Activated naive CD4-positive, alpha-beta T cell treated with anti-CD3 and anti-CD28 coated beads for 36 hours (primary cell): ENCODE measurements around the gene STXBP6. TPM values are rescaled to one million over a fixed set of nuclear protein-coding genes. Genes with fewer than 3 reads are reported as not detected.
"Not testable (repeated sequence)": the region's sequence is repeated elsewhere in the genome, so short reads cannot be mapped to it uniquely, and the experiment has no call there.

Source experiments
- CTCF ChIA-PET: fragments of 350-600 bp; sonication (Branson Sonifier 250); formaldehyde crosslinking; loops from one replicate; lab custom pipeline; 2021; ENCODE audit warnings: antibody characterized with exemption; lab: Charles Lee
- DNase-seq: peaks from one replicate; pipeline ENCODE4 v3.0.0-alpha.2; 2020
- H3K27ac Mint-ChIP-seq: one replicate; pipeline ENCODE4 v1.8.0; 2021; ENCODE audit warnings: mild to moderate bottlenecking, mixed read lengths
- H3K27me3 Mint-ChIP-seq: one replicate; pipeline ENCODE4 v1.8.0; 2021; ENCODE audit warnings: low read depth, mixed read lengths
- H3K36me3 Mint-ChIP-seq: one replicate; pipeline ENCODE4 v1.8.0; 2021; ENCODE audit warnings: low read depth, mixed read lengths
- H3K4me1 Mint-ChIP-seq: one replicate; pipeline ENCODE4 v1.8.0; 2021; ENCODE audit warnings: low read depth, mixed read lengths
- H3K4me3 Mint-ChIP-seq: one replicate; pipeline ENCODE4 v1.8.0; 2021; ENCODE audit warnings: mild to moderate bottlenecking, moderate library complexity, mixed read lengths
- H3K9me3 Mint-ChIP-seq: one replicate; pipeline ENCODE4 v1.8.0; 2021; ENCODE audit warnings: mixed read lengths
- intact Hi-C: fragments of 100-400 bp; cut with micrococcal nuclease; formaldehyde crosslinking; loops from one replicate; pipeline ENCODE4 v1.15.1; 2023
- total RNA-seq, 2 experiments: library from RNA; stranded (reverse); gene quantifications; one replicate each; pipeline ENCODE4 v1.2.3, GENCODE V29; 2021

The STXBP6 gene
- total RNA-seq, 2 experiments from 2014 or later: not detected

GRCh38 chr14:24954037-24954699 is 95.8 kb downstream of the STXBP6 start:
- H3K4me1 Mint-ChIP-seq: no peaks in the 10 kb centered on the region

DNA sequence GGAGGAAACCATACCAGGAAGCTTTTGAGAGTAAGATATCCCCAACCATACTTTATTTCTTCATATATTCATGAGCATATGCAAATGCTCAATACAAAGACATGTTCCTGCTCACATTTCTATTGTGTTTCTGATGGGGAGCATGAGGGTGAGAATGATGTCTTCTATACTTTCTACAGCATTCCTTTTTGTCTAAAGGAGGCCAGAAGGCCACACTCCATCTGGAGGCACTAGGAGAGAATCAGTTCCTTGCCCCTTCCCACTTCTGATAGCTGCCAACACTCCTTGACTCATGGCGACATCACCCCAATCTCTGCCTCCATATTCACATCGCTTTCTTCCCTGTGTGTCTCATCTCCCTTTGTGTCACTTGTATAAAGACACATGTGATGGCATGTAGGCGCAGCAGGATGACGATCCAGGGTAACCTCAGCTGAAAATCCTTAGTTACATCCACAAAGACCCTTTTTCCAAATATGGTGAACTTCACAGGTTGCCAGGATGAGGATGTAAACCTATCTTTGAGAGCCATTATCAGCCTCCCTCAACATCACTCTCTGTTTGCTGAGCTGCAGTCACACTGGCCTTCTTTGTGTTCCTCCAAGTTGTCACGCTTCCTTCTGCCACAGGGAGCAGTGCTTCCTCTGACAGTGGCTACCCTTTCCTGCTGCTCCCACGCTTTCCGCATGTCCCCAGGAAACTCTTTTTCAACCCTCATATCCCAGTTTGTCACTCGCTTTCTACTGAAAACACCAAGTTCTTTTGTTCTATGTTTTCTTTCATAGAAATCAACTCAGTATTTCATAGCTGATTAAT is 96.9 kb downstream of the STXBP6 start:
- Mint-ChIP-seq H3K9me3 (peaks cover 1% of the 10 kb centered on the region), H3K4me1 (no peaks in the 10 kb centered on the region), H3K27me3 (peaks cover 11% of the 10 kb centered on the region), H3K27ac (no peak overlapping the region), H3K4me3 (no peak overlapping the region), H3K36me3 (no peaks in the 10 kb centered on the region)
- CTCF ChIA-PET: no interaction called here
- intact Hi-C loops: no loop called here
- DNase-seq: no peak

More at GRCh38 chr14:24954037-24954699, 95.8 kb downstream of the STXBP6 start:
- intact Hi-C loops: no loop called here
- no peaks in the 10 kb centered on the region for H3K36me3 Mint-ChIP-seq
- no peak for DNase-seq
- CTCF ChIA-PET: no interaction called here
- peaks cover 1% of the 10 kb centered on the region for H3K9me3 Mint-ChIP-seq
- H3K4me3 Mint-ChIP-seq: no peak overlapping the region
- peaks cover 11% of the 10 kb centered on the region for H3K27me3 Mint-ChIP-seq
- H3K27ac Mint-ChIP-seq: no peak overlapping the region

GRCh38 chr14:24948261-24948847 is 101.6 kb downstream of the STXBP6 start:
- no peak for DNase-seq
- intact Hi-C loops: no loop called here
- Mint-ChIP-seq H3K4me1 (no peaks in the 10 kb centered on the region), H3K27ac (no peak overlapping the region), H3K36me3 (no peaks in the 10 kb centered on the region), H3K27me3 (peaks cover 13% of the 10 kb centered on the region), H3K9me3 (peaks cover 1% of the 10 kb centered on the region), H3K4me3 (no peak overlapping the region)
- CTCF ChIA-PET: no interaction called here

DNA sequence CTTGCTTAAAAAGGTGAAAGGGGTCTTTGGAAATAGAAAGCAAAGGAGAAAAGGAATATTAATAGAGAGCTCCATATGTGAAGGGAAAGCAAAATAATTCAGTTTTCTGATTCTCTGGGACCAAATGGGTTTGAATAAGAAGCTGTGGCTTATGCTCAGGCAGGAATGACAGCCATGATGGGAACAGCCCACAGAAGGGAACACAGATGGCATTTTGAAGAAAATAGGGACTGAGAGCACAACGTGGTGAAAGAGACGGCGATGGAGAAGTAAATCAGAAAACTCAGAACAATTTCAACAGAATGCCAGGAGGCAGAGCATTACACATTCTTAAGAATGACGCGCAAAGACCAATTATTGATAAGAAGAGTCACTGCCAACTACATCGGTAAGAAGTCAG is 102.8 kb downstream of the STXBP6 start:
- Mint-ChIP-seq H3K27ac (no peak overlapping the region), H3K4me1 (no peaks in the 10 kb centered on the region), H3K36me3 (no peaks in the 10 kb centered on the region), H3K9me3 (peaks cover 1% of the 10 kb centered on the region), H3K4me3 (no peak overlapping the region), H3K27me3 (peaks cover 5% of the 10 kb centered on the region)
- CTCF ChIA-PET: no interaction called here
- no peak for DNase-seq
- intact Hi-C loops: no loop called here

DNA sequence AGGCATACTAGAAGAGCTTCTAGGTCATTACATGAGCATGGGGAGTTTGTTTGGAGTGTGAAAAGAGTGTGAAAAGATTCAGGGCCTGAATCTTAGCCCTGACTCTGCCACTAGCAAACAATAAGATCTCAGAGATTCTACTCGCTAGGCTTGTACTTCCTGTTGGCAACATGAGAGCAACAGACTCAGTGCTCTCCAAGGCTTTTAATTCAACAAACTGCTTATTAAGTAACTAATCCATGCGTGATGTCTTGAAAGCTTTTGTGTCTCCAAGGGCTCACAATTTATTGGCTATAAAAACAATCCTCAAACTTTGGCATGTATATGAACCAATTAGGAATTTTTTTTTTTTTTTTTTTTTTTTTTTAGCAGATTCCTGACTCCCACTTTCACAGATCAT is 105.1 kb downstream of the STXBP6 start:
- no peaks in the 10 kb centered on the region for H3K4me1 Mint-ChIP-seq
- no peaks in the 10 kb centered on the region for H3K9me3 Mint-ChIP-seq
- intact Hi-C loops: no loop called here
- no peak for DNase-seq
- peaks cover 3% of the 10 kb centered on the region for H3K27me3 Mint-ChIP-seq
- H3K4me3 Mint-ChIP-seq: no peak overlapping the region
- CTCF ChIA-PET: no interaction called here
- no peaks in the 10 kb centered on the region for H3K36me3 Mint-ChIP-seq
- H3K27ac Mint-ChIP-seq: no peak overlapping the region

- H3K27ac Mint-ChIP-seq: no peak overlapping the region
- intact Hi-C loops: no loop called here
- H3K9me3 Mint-ChIP-seq: no peaks in the 10 kb centered on the region
- H3K36me3 Mint-ChIP-seq: no peaks in the 10 kb centered on the region
- no peaks in the 10 kb centered on the region for H3K4me1 Mint-ChIP-seq
- no peak for DNase-seq
- CTCF ChIA-PET: no interaction called here
- no peak overlapping the region for H3K4me3 Mint-ChIP-seq
- peaks cover 3% of the 10 kb centered on the region for H3K27me3 Mint-ChIP-seq
These were observed 106.9 kb downstream of the STXBP6 start for GRCh38 chr14:24943024-24943423.

DNA sequence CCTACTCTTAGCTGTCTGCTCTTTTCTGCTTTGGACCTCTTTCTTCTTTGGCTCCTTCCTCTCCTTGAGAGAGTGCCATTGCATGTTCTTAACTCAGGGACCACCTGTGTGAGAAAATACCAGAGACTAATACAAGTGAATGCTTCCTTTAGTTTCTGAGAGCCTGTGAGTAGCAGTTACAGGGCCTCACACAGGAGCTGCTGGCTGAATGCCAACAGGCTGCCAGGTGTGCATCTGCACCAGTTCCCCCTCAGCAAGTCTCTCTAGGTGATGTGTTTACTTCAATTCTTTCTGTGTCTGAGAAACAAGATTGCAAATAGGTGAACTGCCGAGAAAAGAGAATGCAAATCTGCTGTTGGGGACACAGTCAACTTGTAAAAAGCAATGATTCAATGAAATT is 108.2 kb downstream of the STXBP6 start:
- H3K4me1 Mint-ChIP-seq: no peaks in the 10 kb centered on the region
- CTCF ChIA-PET: interaction anchor here (0.8 kb wide), 1 partner anchor 14 kb away, joined by 3 read pairs; no protein-coding TSS in a partner anchor
- intact Hi-C loops: no loop called here
- peaks cover 3% of the 10 kb centered on the region for H3K27me3 Mint-ChIP-seq
- H3K4me3 Mint-ChIP-seq: no peak overlapping the region
- no peak for DNase-seq
- no peaks in the 10 kb centered on the region for H3K36me3 Mint-ChIP-seq
- H3K9me3 Mint-ChIP-seq: no peaks in the 10 kb centered on the region
- no peak overlapping the region for H3K27ac Mint-ChIP-seq

DNA sequence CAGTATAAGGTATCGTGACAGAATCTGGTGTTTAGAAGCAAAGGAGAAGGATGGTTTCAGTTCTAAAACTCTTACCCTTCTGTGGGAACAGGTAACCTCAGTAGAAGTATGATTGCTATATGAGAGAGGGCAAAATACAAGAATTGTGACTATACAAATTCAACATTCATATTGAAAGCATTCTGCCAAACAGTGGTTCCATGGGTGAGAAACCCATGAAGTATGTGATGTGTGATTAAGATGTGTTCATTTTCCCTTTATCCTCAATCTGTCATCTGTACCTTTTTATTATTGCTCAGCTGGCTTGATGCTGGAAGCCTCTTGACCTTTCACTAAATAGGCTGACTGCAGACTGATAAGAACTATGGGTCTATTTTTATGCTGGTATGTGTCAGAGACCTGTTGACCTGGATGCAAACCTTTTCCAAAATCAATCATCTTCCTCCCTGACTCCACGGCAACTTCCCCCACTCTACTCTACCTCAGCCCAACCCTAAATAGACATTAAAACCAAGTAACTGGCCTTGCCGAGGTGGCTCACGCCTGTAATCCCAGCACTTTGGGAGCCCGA is 109.6 kb downstream of the STXBP6 start:
- CTCF ChIA-PET: interaction anchor here (0.7 kb wide), 1 partner anchor 230 kb away, joined by 4 read pairs; no protein-coding TSS in a partner anchor
- Mint-ChIP-seq H3K27me3 (no peaks in the 10 kb centered on the region), H3K9me3 (no peaks in the 10 kb centered on the region), H3K4me1 (no peaks in the 10 kb centered on the region), H3K27ac (no peak overlapping the region), H3K36me3 (no peaks in the 10 kb centered on the region), H3K4me3 (no peak overlapping the region)
- no peak for DNase-seq
- intact Hi-C loops: no loop called here

DNA sequence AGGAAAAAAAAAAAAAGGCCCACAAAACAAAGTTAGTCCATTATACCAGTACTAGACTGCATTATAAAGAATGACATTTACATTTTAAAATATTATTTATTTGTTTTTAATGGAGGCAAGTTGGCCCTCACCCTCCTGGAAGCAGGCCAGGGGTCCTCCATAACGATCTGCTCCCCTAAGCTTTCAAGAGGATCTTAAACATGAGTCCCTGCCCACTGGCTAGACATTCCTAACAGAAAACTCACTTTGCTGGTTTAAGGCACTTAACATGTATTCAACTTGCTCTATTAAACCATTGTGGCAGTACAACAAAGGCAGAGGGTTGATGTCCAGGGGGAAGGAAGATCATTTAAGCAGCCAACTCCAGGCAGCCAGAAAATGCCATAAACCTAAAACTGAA is 111.4 kb downstream of the STXBP6 start:
- CTCF ChIA-PET: no interaction called here

GRCh38 chr14:24937300-24937699 is 112.6 kb downstream of the STXBP6 start:
- no peaks in the 10 kb centered on the region for H3K36me3 Mint-ChIP-seq
- H3K27ac Mint-ChIP-seq: no peak overlapping the region
- H3K9me3 Mint-ChIP-seq: no peaks in the 10 kb centered on the region
- peaks cover 3% of the 10 kb centered on the region for H3K27me3 Mint-ChIP-seq
- DNase-seq: no peak
- intact Hi-C loops: no loop called here
- H3K4me1 Mint-ChIP-seq: no peaks in the 10 kb centered on the region
- CTCF ChIA-PET: no interaction called here
- H3K4me3 Mint-ChIP-seq: no peak overlapping the region

More for the DNA sequence above, 111.4 kb downstream of the STXBP6 start:
- DNase-seq: no peak
- H3K36me3 Mint-ChIP-seq: no peaks in the 10 kb centered on the region
- intact Hi-C loops: no loop called here
- no peaks in the 10 kb centered on the region for H3K4me1 Mint-ChIP-seq
- H3K27ac Mint-ChIP-seq: no peak overlapping the region
- no peaks in the 10 kb centered on the region for H3K27me3 Mint-ChIP-seq
- H3K4me3 Mint-ChIP-seq: no peak overlapping the region
- no peaks in the 10 kb centered on the region for H3K9me3 Mint-ChIP-seq

DNA sequence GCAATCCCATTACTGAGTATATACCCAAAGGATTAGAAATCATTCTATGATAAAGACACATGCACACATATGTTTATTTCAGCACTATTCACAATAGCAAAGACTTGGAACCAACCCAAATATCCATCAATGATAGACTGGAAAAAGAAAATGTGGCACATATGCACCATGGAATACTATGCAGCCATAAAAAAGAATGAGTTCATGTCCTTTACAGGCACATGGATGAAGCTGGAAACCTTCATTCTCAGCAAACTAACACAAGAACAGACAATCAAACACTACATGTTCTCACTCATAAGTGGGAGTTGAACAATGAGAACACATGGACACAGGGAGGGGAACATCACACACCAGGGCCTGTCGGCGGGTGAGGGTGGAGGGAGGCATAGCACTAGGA is 113.2 kb downstream of the STXBP6 start:
- H3K27me3 Mint-ChIP-seq, DNase-seq, H3K4me3 Mint-ChIP-seq, H3K27ac Mint-ChIP-seq, H3K9me3 Mint-ChIP-seq, H3K36me3 Mint-ChIP-seq, CTCF ChIA-PET, H3K4me1 Mint-ChIP-seq, intact Hi-C loops: not testable (repeated sequence)

DNA sequence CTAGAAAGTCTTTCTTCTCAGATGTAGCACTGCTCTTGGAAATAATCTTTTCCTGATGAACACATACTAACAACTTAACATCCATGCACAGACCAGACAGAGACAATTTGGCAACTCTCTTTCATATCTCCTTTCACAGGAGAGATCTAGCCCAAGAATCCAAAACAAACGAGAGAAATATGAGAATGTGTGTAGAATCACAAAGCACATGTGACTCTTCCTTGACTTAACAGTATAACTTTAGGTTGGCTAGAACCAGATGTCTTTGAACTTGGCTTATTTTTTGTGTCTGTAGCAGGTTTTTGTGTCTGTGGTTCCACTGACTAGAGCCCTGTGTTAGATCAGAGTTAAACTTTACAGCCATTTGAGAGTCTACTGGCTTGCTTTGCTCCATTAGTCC is 114.2 kb downstream of the STXBP6 start:
- Mint-ChIP-seq H3K4me3 (no peak overlapping the region), H3K27ac (no peak overlapping the region), H3K4me1 (no peaks in the 10 kb centered on the region), H3K36me3 (no peaks in the 10 kb centered on the region), H3K9me3 (no peaks in the 10 kb centered on the region), H3K27me3 (peaks cover 4% of the 10 kb centered on the region)
- CTCF ChIA-PET: no interaction called here
- no peak for DNase-seq
- intact Hi-C loops: no loop called here
